Muscle of back (tissue), 11 donors: ENCODE measurements around the gene AFF3. TPM values are rescaled to one million over a fixed set of nuclear protein-coding genes. Genes with fewer than 3 reads are reported as not detected.
"Not testable (repeated sequence)": the region's sequence is repeated elsewhere in the genome, so short reads cannot be mapped to it uniquely, and the experiment has no call there.

Source experiments
- DNase-seq, 3 donors: peaks; one replicate each; pipeline versions ENCODE4 v3.0.0 to v3.0.0-alpha.2; 2013
- polyA plus RNA-seq, 10 donors: library from polyadenylated mRNA; unstranded; fragments of 120-200 nt; gene quantifications; one replicate each; pipeline ENCODE4 v1.2.1, GENCODE V29; 2013; ENCODE audit not compliant: insufficient read length in 10 of 10

The AFF3 gene
- polyA plus RNA-seq, 10 donors, result 2.9 to 7.0 (median 4.0) TPM

GRCh38 chr2:99757611-99758114, 384.7 kb downstream of the AFF3 start:
- no peak for DNase-seq

GRCh38 chr2:99756059-99756458, 386.3 kb downstream of the AFF3 start:
- DNase-seq, result no peak

GRCh38 chr2:99754210-99754609, 388.2 kb downstream of the AFF3 start:
- peak in 1 of 3 donors; percentile 47 for DNase-seq

GRCh38 chr2:99753505-99753904, 388.9 kb downstream of the AFF3 start:
- no peak for DNase-seq

- no peak for DNase-seq
Observed at GRCh38 chr2:99748344-99748743, 394.0 kb downstream of the AFF3 start.

GRCh38 chr2:99747842-99748241, 394.5 kb downstream of the AFF3 start:
- no peak for DNase-seq

GRCh38 chr2:99743146-99743545, 399.2 kb downstream of the AFF3 start:
- no peak for DNase-seq

GRCh38 chr2:99737537-99737936, 404.9 kb downstream of the AFF3 start:
- DNase-seq, result no peak

- no peak for DNase-seq
Observed at GRCh38 chr2:99735753-99736152, 406.6 kb downstream of the AFF3 start.

- not testable (repeated sequence) for DNase-seq
Observed at GRCh38 chr2:99735314-99735713, 407.1 kb downstream of the AFF3 start.

GRCh38 chr2:99734236-99734635, 408.2 kb downstream of the AFF3 start:
- no peak for DNase-seq

GRCh38 chr2:99729104-99730025, 413.0 kb downstream of the AFF3 start:
- peak in 1 of 3 donors; percentile 66 for DNase-seq

GRCh38 chr2:99728166-99728565, 414.2 kb downstream of the AFF3 start:
- DNase-seq, result no peak

- DNase-seq, result peak in 1 of 3 donors; percentile 41
Observed at GRCh38 chr2:99727199-99727598, 415.2 kb downstream of the AFF3 start.

GRCh38 chr2:99726691-99727090, 415.7 kb downstream of the AFF3 start:
- DNase-seq, result no peak

- no peak for DNase-seq
Observed at GRCh38 chr2:99725820-99726219, 416.6 kb downstream of the AFF3 start.

GRCh38 chr2:99722476-99722875, 419.9 kb downstream of the AFF3 start:
- DNase-seq, result no peak

- no peak for DNase-seq
Observed at GRCh38 chr2:99719102-99719501, 423.3 kb downstream of the AFF3 start.

GRCh38 chr2:99715956-99716355, 426.4 kb downstream of the AFF3 start:
- DNase-seq, result no peak

- DNase-seq, result no peak
Observed at GRCh38 chr2:99714349-99714748, 428.0 kb downstream of the AFF3 start.

- DNase-seq, result peak in 1 of 3 donors; percentile 47
Observed at GRCh38 chr2:99711144-99711543, 431.2 kb downstream of the AFF3 start.

- DNase-seq, result peak; percentile 63 to 72 (median 64)
Observed at GRCh38 chr2:99710721-99711120, 431.7 kb downstream of the AFF3 start.

GRCh38 chr2:99709229-99709628, 433.2 kb downstream of the AFF3 start:
- no peak for DNase-seq
